ENCODE results near the gene SLC7A14. TPM values are rescaled to one million over a fixed set of nuclear protein-coding genes. Genes with fewer than 3 reads are reported as not detected.

The SLC7A14 gene
- total and polyA plus RNA-seq, 2 of the 4 experiments (the other 2 are of a cell fraction) = 2.7 to 6.8 TPM

DNA sequence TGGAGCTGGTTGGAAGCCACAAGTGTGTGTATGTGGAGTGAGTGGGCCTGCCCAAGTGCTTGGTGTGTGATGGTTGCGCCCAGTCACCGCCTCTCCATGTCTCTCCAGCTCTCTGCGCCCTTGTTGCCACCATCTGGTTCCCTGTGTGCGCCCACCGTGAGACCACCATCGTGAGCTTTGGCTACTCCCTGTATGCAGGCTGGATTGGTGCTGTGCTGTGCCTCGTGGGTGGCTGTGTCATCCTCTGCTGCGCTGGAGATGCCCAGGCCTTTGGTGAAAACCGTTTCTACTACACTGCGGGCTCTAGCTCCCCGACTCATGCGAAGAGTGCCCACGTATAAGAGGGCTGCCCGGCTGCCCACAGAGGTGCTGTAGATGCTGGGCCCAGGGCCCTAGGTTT, 153.5 kb downstream of the SLC7A14 start:
- 94% methylated on average over 11 of the region's 14 CpGs; no CpG with 5 or more reads in 1 of the 2 experiments for WGBS, 2 experiments (ENCODE audit: extremely low coverage in 2 of 2, insufficient read length in 1 of 2)
- no peak overlapping the region for H2BK20ac ChIP-seq (ENCODE audit: low read depth, low read length)
- H4K20me1 ChIP-seq (ENCODE audit: insufficient read depth, low read length) = peaks cover 16% of the 10 kb centered on the region; the same call in 1 of the 2 replicates
- no peak overlapping the region for H4K5ac ChIP-seq (ENCODE audit: low read depth, low read length)
- H3K4me2 ChIP-seq (ENCODE audit: low read depth, low read length) = no peak overlapping the region
- no peak overlapping the region for H3K14ac ChIP-seq (replicated peaks; ENCODE audit: low read depth, low read length)
- H3K27ac ChIP-seq (ENCODE audit: insufficient read depth, low read length) = no peak overlapping the region
- TF ChIP-seq MXI1 (IDR thresholded peaks at IDR 0.05; ENCODE audit: borderline replicate concordance, low read depth, low read length) (no peak), RCOR1 (IDR thresholded peaks at IDR 0.05; ENCODE audit: insufficient replicate concordance, low read length) (no peak), CHD1 (IDR thresholded peaks at IDR 0.05; ENCODE audit: low read depth, low read length) (no peak), SMC3 (IDR thresholded peaks at IDR 0.05; ENCODE audit: low read depth, low read length) (no peak), POLR2A (IDR thresholded peaks at IDR 0.05; ENCODE audit: low read depth, low read length) (no peak), RAD21 (IDR thresholded peaks at IDR 0.05; ENCODE audit: low read length) (no peak), BHLHE40 (IDR thresholded peaks at IDR 0.05; ENCODE audit: low read depth, low read length) (no peak), MAZ (IDR thresholded peaks at IDR 0.05; ENCODE audit: borderline replicate concordance, low read depth, low read length) (no peak), FOS (IDR thresholded peaks at IDR 0.05; ENCODE audit: low read depth, low read length) (no peak), RFX5 (IDR thresholded peaks at IDR 0.05; ENCODE audit: low read depth, low read length) (no peak), MAFK (IDR thresholded peaks at IDR 0.05; ENCODE audit: low read depth, low read length) (no peak), NFE2L2 (IDR thresholded peaks at IDR 0.05; ENCODE audit: low read depth, low read length) (no peak), CEBPB (IDR thresholded peaks at IDR 0.05; ENCODE audit: low read depth, low read length) (no peak)
- TF ChIP-seq, protein P1, sequence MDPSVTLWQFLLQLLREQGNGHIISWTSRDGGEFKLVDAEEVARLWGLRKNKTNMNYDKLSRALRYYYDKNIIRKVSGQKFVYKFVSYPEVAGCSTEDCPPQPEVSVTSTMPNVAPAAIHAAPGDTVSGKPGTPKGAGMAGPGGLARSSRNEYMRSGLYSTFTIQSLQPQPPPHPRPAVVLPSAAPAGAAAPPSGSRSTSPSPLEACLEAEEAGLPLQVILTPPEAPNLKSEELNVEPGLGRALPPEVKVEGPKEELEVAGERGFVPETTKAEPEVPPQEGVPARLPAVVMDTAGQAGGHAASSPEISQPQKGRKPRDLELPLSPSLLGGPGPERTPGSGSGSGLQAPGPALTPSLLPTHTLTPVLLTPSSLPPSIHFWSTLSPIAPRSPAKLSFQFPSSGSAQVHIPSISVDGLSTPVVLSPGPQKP (IDR thresholded peaks at IDR 0.05; ENCODE audit: borderline replicate concordance, low read depth, low read length) = no peak
- TF ChIP-seq, protein P2, sequence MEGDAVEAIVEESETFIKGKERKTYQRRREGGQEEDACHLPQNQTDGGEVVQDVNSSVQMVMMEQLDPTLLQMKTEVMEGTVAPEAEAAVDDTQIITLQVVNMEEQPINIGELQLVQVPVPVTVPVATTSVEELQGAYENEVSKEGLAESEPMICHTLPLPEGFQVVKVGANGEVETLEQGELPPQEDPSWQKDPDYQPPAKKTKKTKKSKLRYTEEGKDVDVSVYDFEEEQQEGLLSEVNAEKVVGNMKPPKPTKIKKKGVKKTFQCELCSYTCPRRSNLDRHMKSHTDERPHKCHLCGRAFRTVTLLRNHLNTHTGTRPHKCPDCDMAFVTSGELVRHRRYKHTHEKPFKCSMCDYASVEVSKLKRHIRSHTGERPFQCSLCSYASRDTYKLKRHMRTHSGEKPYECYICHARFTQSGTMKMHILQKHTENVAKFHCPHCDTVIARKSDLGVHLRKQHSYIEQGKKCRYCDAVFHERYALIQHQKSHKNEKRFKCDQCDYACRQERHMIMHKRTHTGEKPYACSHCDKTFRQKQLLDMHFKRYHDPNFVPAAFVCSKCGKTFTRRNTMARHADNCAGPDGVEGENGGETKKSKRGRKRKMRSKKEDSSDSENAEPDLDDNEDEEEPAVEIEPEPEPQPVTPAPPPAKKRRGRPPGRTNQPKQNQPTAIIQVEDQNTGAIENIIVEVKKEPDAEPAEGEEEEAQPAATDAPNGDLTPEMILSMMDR (conservative IDR thresholded peaks at IDR 0.05; ENCODE audit: low read depth, low read length) = no peak
- TF ChIP-seq, protein P3, sequence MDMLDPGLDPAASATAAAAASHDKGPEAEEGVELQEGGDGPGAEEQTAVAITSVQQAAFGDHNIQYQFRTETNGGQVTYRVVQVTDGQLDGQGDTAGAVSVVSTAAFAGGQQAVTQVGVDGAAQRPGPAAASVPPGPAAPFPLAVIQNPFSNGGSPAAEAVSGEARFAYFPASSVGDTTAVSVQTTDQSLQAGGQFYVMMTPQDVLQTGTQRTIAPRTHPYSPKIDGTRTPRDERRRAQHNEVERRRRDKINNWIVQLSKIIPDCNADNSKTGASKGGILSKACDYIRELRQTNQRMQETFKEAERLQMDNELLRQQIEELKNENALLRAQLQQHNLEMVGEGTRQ (IDR thresholded peaks at IDR 0.05; ENCODE audit: low read depth, low read length) = no peak
- H3K9me1 ChIP-seq (ENCODE audit: insufficient read depth, low read length) = peaks cover 3% of the 10 kb centered on the region; the same call in 1 of the 2 replicates
- H4K8ac ChIP-seq (ENCODE audit: low read depth in 2 of 2, low read length in 2 of 2) = no peak overlapping the region
- no peak overlapping the region for H3K18ac ChIP-seq (ENCODE audit: low read depth, low read length)
- no peak overlapping the region for H3K9ac ChIP-seq (ENCODE audit: low read depth, low read length)
- H3K56ac ChIP-seq (ENCODE audit: extremely low read depth, insufficient read depth, low read length) = no peak overlapping the region
- ATAC-seq (ENCODE audit: low read depth) (no peak; the same call in 1 of the 2 replicates), DNase-seq (no peak)
- in situ Hi-C loops (cut with MboI; ENCODE audit: low sequenced_read_pairs) (no loop called here), intact Hi-C loops (cut with micrococcal nuclease) (no loop called here), dilution Hi-C loops (cut with HindIII; ENCODE audit: low sequenced_read_pairs, unreplicated experiment) (no loop called here)
- H4K91ac ChIP-seq (ENCODE audit: insufficient read depth, low read depth, low read length) = no peak overlapping the region
- H3K36me3 ChIP-seq (ENCODE audit: control insufficient read depth, insufficient read depth, low read length) = peaks cover 43% of the 10 kb centered on the region
- H2BK120ac ChIP-seq (ENCODE audit: low read depth, low read length) = no peak overlapping the region
- H3K79me1 ChIP-seq (ENCODE audit: low read depth in 1 of 2, low read length in 2 of 2) = peaks cover 0 to 29% of the 10 kb centered on the region in 2 experiments; a peak in 2 of 4 replicates
- no peak overlapping the region for H2AK9ac ChIP-seq (replicated peaks; ENCODE audit: low read depth, low read length, poor library complexity)
- no peaks in the 10 kb centered on the region for H3K27me3 ChIP-seq (ENCODE audit: control insufficient read depth, insufficient read depth, low read length)
- no peak overlapping the region for H2BK15ac ChIP-seq (ENCODE audit: low read depth, low read length)
- CTCF ChIA-PET = no interaction called here
- H2BK5ac ChIP-seq (ENCODE audit: low read depth, low read length, poor library complexity, severe bottlenecking) = no peak overlapping the region
- peaks cover 4% of the 10 kb centered on the region; the same call in 1 of the 2 replicates for H3K4me1 ChIP-seq (ENCODE audit: control insufficient read depth, insufficient read depth, low read length)
- H3K4ac ChIP-seq (ENCODE audit: low read depth, low read length) = no peak overlapping the region
- no peak overlapping the region for H3K4me3 ChIP-seq (ENCODE audit: insufficient read depth, low read depth, low read length)
- no peak overlapping the region for H2AK5ac ChIP-seq (ENCODE audit: low read depth, low read length)
- BruUV-seq (replicated peaks) = no TSS peak
- no peak overlapping the region for H2AFZ ChIP-seq (replicated peaks; ENCODE audit: low read length, poor library complexity)
- no peaks in the 10 kb centered on the region for H3K9me3 ChIP-seq (ENCODE audit: control insufficient read depth, insufficient read depth, low read length)
- H3K23ac ChIP-seq (ENCODE audit: low read depth, low read length) = no peak overlapping the region
- POLR2A ChIA-PET (ENCODE audit: unreplicated experiment) = no interaction called here

Measured in IMR-90 (cell line).